Stimulated activated naive CD8-positive, alpha-beta T cell treated with anti-CD3 and anti-CD28 coated beads, Interleukin-15, amount 100 ng/mL, for 72 hours (primary cell): Measurements from ENCODE around the gene GRK7.
"Not testable (repeated sequence)": the region's sequence is repeated elsewhere in the genome, so short reads cannot be mapped to it uniquely, and the experiment has no call there.

Source experiments
- ATAC-seq: fragments of 150-1000 bp; cut with Tn5 transposase; 2 replicates; pipeline ENCODE4 v1.10.0; 2021; ENCODE audit warnings: mild to moderate bottlenecking, moderate library complexity
- DNase-seq, 2 donors: peaks; one replicate each; pipeline ENCODE4 v3.0.0; 2021 to 2022
- H3K27ac Mint-ChIP-seq, 2 donors: one replicate each; pipeline ENCODE4 v1.8.0; 2022; ENCODE audit warnings: mild to moderate bottlenecking in 2 of 2, mixed read lengths in 2 of 2, moderate library complexity in 2 of 2
- H3K27me3 Mint-ChIP-seq: one replicate; pipeline ENCODE4 v1.8.0; 2022; ENCODE audit warnings: mixed read lengths
- H3K4me1 Mint-ChIP-seq: one replicate; pipeline ENCODE4 v1.8.0; 2022; ENCODE audit warnings: mild to moderate bottlenecking, mixed read lengths
- H3K4me3 Mint-ChIP-seq, 2 donors: one replicate each; pipeline ENCODE4 v1.8.0; 2022; ENCODE audit warnings: mild to moderate bottlenecking in 2 of 2, mixed read lengths in 2 of 2, moderate library complexity in 1 of 2
- H3K9me3 Mint-ChIP-seq, 2 donors: one replicate each; pipeline ENCODE4 v1.8.0; 2022; ENCODE audit warnings: mixed read lengths in 2 of 2

Gene GRK7

DNA sequence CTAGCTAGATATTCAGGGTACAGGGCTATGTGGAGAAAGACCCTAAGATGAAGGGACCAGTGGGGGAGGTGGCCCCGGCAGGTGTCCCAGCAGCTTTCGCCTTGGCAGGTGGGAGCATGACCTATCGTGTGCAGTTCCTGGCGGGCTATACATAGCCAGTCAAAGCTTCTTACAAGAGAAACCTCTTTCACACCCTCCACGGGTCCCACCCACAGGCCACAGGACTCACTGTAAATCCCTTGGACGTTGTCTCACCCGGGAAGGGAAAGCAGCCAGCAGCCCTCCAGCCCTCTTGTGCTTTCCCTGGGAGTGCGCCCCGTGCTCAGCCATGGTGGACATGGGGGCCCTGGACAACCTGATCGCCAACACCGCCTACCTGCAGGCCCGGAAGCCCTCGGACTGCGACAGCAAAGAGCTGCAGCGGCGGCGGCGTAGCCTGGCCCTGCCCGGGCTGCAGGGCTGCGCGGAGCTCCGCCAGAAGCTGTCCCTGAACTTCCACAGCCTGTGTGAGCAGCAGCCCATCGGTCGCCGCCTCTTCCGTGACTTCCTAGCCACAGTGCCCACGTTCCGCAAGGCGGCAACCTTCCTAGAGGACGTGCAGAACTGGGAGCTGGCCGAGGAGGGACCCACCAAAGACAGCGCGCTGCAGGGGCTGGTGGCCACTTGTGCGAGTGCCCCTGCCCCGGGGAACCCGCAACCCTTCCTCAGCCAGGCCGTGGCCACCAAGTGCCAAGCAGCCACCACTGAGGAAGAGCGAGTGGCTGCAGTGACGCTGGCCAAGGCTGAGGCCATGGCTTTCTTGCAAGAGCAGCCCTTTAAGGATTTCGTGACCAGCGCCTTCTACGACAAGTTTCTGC is 15.0 kb downstream of the GRK7 start:
- no peak overlapping the region for H3K27ac Mint-ChIP-seq
- H3K27me3 Mint-ChIP-seq = no peaks in the 10 kb centered on the region
- ATAC-seq (no peak), DNase-seq (no peak)
- H3K9me3 Mint-ChIP-seq = no peaks in the 10 kb centered on the region
- H3K4me1 Mint-ChIP-seq = no peaks in the 10 kb centered on the region
- no peak overlapping the region for H3K4me3 Mint-ChIP-seq

DNA sequence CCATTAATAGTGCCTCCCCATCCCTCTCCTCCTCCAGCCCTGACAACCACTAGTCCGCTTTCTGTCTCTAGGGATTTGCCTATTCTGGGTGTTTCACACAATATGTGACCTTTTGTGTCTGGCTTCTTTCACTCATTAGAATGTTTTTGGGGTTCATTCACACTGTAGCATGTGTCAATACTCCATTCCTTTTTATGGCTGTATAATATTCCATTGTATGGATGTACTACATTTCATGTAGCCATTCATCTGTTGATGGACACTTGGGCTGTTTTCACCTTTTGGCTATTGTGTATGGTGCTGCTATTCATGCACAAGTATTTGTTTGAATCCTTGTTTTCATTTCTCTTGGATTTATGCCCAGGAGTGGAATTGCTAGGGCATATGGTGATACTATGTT is 16.5 kb downstream of the GRK7 start:
- no peak overlapping the region for H3K27ac Mint-ChIP-seq
- no peak overlapping the region for H3K4me3 Mint-ChIP-seq
- no peaks in the 10 kb centered on the region for H3K27me3 Mint-ChIP-seq
- no peaks in the 10 kb centered on the region for H3K9me3 Mint-ChIP-seq
- H3K4me1 Mint-ChIP-seq = no peaks in the 10 kb centered on the region
- ATAC-seq = no peak
- no peak for DNase-seq

DNA sequence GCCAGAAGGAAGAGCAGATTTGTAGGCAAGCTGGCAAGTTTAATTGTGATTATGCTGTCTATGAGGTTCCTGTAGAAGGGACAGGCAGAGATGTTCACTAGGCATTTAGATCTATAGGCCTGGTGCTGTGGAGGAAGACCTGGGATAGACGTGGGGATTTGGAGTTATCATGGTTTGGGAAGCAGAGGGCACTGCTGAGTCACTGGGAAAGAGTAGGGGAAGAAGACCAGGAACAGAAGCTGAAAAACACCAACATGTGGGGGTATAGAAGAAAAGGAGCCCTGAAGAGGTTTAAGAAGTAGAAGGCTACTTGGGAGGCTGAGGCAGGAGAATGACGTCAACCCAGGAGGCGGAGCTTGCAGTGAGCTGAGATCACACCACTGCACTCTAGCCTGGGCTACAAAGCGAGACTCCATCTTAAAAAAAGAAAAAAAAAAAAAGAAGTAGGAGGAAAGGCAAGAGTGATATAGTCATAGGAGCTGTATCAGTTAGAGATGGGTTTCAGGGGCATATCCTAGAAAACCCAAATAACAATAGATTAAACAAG is 19.3 kb downstream of the GRK7 start:
- ATAC-seq (no peak), DNase-seq (no peak)
- Mint-ChIP-seq H3K27ac (no peak overlapping the region), H3K27me3 (no peaks in the 10 kb centered on the region), H3K4me3 (no peak overlapping the region), H3K4me1 (no peaks in the 10 kb centered on the region), H3K9me3 (no peaks in the 10 kb centered on the region)

DNA sequence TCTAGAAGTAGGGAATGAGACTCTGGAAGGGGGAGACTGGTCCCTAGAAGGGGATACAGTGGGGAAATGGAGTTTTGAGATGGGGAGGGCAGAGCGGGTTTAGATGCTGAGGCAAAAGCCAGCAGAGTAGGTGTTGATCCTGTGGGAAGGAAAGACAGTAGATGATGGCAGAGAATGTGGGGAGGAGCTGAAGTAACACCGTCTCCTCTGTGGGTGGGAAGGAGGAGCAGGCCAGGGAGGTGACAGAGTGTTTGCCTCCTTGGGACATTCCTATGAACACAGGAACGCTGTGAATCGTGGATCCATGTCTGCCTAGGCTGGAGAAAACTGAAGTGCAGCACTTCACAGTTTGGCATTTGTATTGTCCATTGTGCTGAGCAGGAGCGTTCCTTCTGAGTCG is 20.4 kb downstream of the GRK7 start:
- H3K4me3 Mint-ChIP-seq = no peak overlapping the region
- ATAC-seq (no peak), DNase-seq (no peak)
- no peaks in the 10 kb centered on the region for H3K27me3 Mint-ChIP-seq
- no peak overlapping the region for H3K27ac Mint-ChIP-seq
- no peaks in the 10 kb centered on the region for H3K9me3 Mint-ChIP-seq
- H3K4me1 Mint-ChIP-seq = peaks cover 7% of the 10 kb centered on the region

GRCh38 chr3:141784096-141784495 is 20.9 kb downstream of the GRK7 start:
- Mint-ChIP-seq H3K27me3 (no peaks in the 10 kb centered on the region), H3K9me3 (no peaks in the 10 kb centered on the region), H3K4me1 (peaks cover 7% of the 10 kb centered on the region), H3K4me3 (no peak overlapping the region), H3K27ac (no peak overlapping the region)
- DNase-seq (no peak), ATAC-seq (no peak)

- ATAC-seq (no peak), DNase-seq (no peak)
- H3K4me3 Mint-ChIP-seq = no peak overlapping the region
- H3K27ac Mint-ChIP-seq = no peak overlapping the region
- no peaks in the 10 kb centered on the region for H3K27me3 Mint-ChIP-seq
- H3K4me1 Mint-ChIP-seq = peaks cover 7% of the 10 kb centered on the region
- no peaks in the 10 kb centered on the region for H3K9me3 Mint-ChIP-seq
These were observed 21.3 kb downstream of the GRK7 start for GRCh38 chr3:141784531-141784930.

DNA sequence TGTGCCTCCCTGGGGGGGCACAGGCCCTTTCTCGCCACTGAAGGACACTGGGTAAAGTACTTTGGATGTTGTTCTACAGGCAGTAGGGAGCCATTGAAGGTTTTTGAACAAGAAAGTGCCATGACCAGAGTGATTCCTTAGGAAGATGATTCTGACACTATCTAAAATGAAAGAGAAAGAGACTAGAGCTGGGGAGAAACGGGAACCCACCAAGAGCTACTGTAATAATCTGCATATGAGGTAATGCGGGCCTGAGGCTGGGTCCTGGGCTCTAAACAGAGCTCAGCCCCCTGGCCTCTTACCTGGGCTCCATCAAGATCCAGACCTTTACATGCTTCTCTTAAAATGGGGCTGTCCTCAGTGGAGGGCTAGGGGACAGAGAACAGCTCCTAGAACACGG is 24.9 kb downstream of the GRK7 start:
- H3K4me3 Mint-ChIP-seq = no peak overlapping the region
- H3K4me1 Mint-ChIP-seq = peaks cover 7% of the 10 kb centered on the region
- no peak for ATAC-seq

GRCh38 chr3:141788750-141789149 is 25.5 kb downstream of the GRK7 start:
- not testable (repeated sequence) for DNase-seq, H3K4me3 Mint-ChIP-seq, H3K27me3 Mint-ChIP-seq, H3K4me1 Mint-ChIP-seq, H3K9me3 Mint-ChIP-seq, ATAC-seq, H3K27ac Mint-ChIP-seq

More for the DNA sequence above, 24.9 kb downstream of the GRK7 start:
- no peak for DNase-seq
- Mint-ChIP-seq H3K27ac (no peak overlapping the region), H3K9me3 (no peaks in the 10 kb centered on the region), H3K27me3 (no peaks in the 10 kb centered on the region)

- DNase-seq = no peak
- no peak for ATAC-seq
- Mint-ChIP-seq H3K4me3 (no peak overlapping the region), H3K27ac (no peak overlapping the region), H3K4me1 (peaks cover 14% of the 10 kb centered on the region), H3K9me3 (no peaks in the 10 kb centered on the region), H3K27me3 (no peaks in the 10 kb centered on the region)
These were observed 26.1 kb downstream of the GRK7 start for GRCh38 chr3:141789281-141789680.

GRCh38 chr3:141790171-141790570 is 27.0 kb downstream of the GRK7 start:
- H3K27ac Mint-ChIP-seq = no peak overlapping the region
- no peaks in the 10 kb centered on the region for H3K9me3 Mint-ChIP-seq
- DNase-seq (no peak), ATAC-seq (no peak)
- H3K4me3 Mint-ChIP-seq = no peak overlapping the region
- H3K4me1 Mint-ChIP-seq = peaks cover 23% of the 10 kb centered on the region
- H3K27me3 Mint-ChIP-seq = no peaks in the 10 kb centered on the region

DNA sequence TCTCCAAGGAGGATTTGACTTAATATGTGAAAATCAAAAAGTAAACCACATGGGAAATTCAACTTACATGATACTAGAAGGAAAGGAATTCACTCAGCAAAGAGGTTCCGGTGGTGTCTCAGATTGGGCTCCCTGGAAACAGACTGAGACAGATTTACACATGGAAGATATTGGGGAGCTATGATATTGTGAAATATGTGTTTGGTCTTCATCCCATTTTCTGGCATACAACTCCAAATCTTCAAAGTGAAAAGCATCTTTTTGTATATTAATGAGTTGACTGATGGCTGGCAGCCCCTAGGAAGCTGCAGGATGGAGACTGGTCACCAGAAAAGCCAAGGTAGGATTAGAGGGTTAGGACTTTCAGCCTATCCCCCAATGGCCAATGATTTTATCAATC is 29.3 kb downstream of the GRK7 start:
- Mint-ChIP-seq H3K27ac (no peak overlapping the region), H3K4me1 (peaks cover 47% of the 10 kb centered on the region), H3K27me3 (no peaks in the 10 kb centered on the region), H3K9me3 (no peaks in the 10 kb centered on the region), H3K4me3 (no peak overlapping the region)
- DNase-seq (no peak), ATAC-seq (no peak)

DNA sequence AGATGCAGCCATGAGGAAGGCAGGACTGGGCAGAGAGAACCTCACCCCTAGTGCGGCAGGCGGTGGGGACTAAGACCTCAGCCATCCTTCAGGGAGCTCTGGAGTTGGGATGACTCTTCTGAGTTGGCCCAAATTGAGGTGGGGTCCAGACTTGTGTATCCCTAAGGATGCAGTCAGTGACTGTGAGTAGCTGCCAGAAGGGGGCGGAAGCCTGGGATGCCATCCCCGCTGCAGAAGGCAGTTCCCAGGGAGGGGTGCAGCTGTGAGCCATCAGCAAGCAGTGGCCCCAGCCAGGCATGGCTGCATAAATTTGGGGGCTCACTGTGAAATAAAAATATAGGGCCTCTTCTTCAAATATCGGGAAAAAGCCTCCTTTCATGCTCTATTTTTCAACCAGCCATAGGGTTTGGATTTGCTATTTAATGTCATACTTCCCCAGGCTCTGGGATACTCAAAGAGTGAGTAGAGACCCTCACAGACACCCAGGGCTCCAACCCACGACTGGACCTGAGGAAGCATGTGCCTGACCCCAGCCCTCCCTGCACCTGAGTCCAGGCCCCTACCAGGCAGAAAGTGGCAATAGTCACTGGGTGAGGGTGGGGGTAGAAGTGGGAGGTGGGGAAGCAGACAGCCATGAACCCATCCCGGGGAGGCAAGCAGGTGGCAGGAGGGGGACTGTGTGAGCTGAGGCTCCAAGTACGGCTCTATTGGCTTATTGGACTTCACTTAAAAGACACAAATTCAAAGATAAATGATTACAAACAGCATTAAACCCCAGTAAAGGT is 30.5 kb downstream of the GRK7 start:
- Mint-ChIP-seq H3K27ac (peak overlapping the region in 1 of 2 donors; percentile 67), H3K9me3 (no peaks in the 10 kb centered on the region), H3K27me3 (no peaks in the 10 kb centered on the region), H3K4me3 (no peak overlapping the region), H3K4me1 (peaks cover 51% of the 10 kb centered on the region)
- ATAC-seq (no peak), DNase-seq (no peak)

GRCh38 chr3:141795276-141795675 is 32.1 kb downstream of the GRK7 start:
- Mint-ChIP-seq H3K27me3 (no peaks in the 10 kb centered on the region), H3K4me3 (peak overlapping the region; percentile 20 to 40), H3K9me3 (no peaks in the 10 kb centered on the region), H3K4me1 (peaks cover 56% of the 10 kb centered on the region), H3K27ac (no peak overlapping the region)
- ATAC-seq (no peak), DNase-seq (no peak)

DNA sequence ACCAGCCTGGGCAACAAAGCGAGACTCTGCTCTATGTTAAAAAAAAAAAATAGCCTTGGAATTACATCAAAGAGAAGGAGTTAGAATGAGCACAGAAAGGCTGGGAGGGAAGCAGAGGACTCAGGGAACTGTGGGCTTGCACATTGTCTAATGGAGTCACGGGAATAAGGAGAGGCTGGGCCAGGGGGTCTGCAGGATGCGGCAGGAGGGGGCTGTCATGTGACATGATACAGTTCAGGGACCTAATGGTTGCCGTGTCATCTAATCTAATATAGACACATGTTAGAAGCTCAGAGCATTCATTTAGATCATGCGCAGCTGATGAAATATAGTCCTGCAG is 32.5 kb downstream of the GRK7 start:
- Mint-ChIP-seq H3K27ac (peak overlapping the region; percentile 91 to 98), H3K4me1 (peaks cover 56% of the 10 kb centered on the region), H3K27me3 (no peaks in the 10 kb centered on the region), H3K4me3 (peak overlapping the region; percentile 86 to 90), H3K9me3 (no peaks in the 10 kb centered on the region)
- DNase-seq (no peak), ATAC-seq (no peak)

GRCh38 chr3:141796081-141796888 is 33.1 kb downstream of the GRK7 start:
- ATAC-seq (peak; percentile 92), DNase-seq (peak; percentile 78 to 88)
- no peaks in the 10 kb centered on the region for H3K9me3 Mint-ChIP-seq
- H3K27me3 Mint-ChIP-seq = no peaks in the 10 kb centered on the region
- peaks cover 56% of the 10 kb centered on the region for H3K4me1 Mint-ChIP-seq
- peak overlapping the region; percentile 98 to 99 for H3K27ac Mint-ChIP-seq
- H3K4me3 Mint-ChIP-seq = peak overlapping the region; percentile 86 to 90
